ENCODE data around the gene CNST.
"Not testable (repeated sequence)": the region's sequence is repeated elsewhere in the genome, so short reads cannot be mapped to it uniquely, and the experiment has no call there.

Gene CNST

DNA sequence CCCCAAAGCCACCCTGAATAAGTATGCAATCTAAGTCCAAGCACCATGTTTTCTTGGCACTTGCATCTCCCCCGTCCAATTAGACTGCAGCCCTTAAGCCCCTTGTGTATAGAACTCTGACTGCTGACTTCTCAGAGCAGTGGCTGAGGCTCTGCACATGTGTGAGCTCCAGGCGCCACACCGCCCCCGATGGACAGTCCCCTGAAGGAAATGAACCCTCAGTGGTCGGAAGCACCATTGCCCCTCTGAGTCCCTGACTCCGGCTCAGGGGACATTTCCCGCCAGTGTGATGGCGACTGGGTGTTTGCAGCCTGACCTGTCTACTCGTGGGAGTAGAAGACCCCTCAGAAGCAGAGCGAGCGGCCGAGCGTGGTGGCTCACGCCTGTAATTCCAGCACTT, 120.7 kb downstream of the CNST start:
- no peaks in the 10 kb centered on the region for H3K27me3 ChIP-seq (ENCODE audit: insufficient read depth, insufficient read length)
- H3K4me3 ChIP-seq (ENCODE audit: insufficient read length, low read depth), result no peak overlapping the region
- no peak overlapping the region for H3K9ac ChIP-seq (ENCODE audit: insufficient read length, low read depth)
- no peaks in the 10 kb centered on the region for H3K36me3 ChIP-seq (ENCODE audit: insufficient read depth, insufficient read length, low read length)
- DNase-seq (ENCODE audit: low read depth, low spot score), result no peak
- no peaks in the 10 kb centered on the region for H3K9me3 ChIP-seq (ENCODE audit: insufficient read depth, low read length)
- H3K4me1 ChIP-seq (ENCODE audit: insufficient read depth, insufficient read length), result no peaks in the 10 kb centered on the region
- no peak for TF ChIP-seq ZNF274 (IDR thresholded peaks at IDR 0.05; ENCODE audit: low read depth, low read length)
- TF ChIP-seq SUZ12 (IDR thresholded peaks at IDR 0.05; ENCODE audit: extremely low read depth, insufficient read depth, insufficient read length), result no peak
- no peak for TF ChIP-seq YY1 (IDR thresholded peaks at IDR 0.05; ENCODE audit: insufficient read depth, insufficient read length)

DNA sequence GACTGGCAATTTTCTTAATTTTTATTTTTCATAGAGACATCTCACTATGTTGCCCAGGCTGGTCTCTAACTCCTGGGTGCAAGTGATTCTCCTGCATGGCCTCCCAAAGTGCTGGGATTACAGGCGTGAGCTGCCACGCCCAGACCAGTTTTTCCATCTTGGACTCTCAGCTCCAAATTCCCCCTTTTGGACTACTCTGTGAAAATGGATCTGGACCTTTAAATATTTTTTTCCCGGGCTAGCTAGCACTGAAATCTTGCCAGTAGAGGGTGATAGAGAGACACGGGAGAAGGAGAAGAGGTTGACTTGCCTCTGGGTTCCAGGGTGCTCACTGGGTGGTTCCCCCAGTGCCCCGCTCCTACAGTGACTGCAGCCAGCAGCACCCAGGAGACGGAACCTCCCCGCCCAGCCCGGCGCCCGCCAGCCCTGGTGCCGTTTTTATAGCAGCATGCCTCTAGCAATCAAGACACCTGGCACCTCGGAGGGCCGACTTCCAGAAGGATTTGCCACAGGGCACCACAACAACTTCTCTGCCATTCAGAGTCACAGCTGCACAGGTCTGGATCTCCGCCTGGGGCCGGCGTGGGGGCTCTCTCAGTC, 123.3 kb downstream of the CNST start:
- DNase-seq (ENCODE audit: low read depth, low spot score), result peak; percentile 54
- Histone ChIP-seq H3K9ac (ENCODE audit: insufficient read length, low read depth) (no peak overlapping the region), H3K27me3 (ENCODE audit: insufficient read depth, insufficient read length) (no peaks in the 10 kb centered on the region), H3K4me3 (ENCODE audit: insufficient read length, low read depth) (no peak overlapping the region), H3K36me3 (ENCODE audit: insufficient read depth, insufficient read length, low read length) (no peaks in the 10 kb centered on the region), H3K9me3 (ENCODE audit: insufficient read depth, low read length) (peaks cover 18% of the 10 kb centered on the region; the same call in 1 of the 2 replicates), H3K4me1 (ENCODE audit: insufficient read depth, insufficient read length) (no peaks in the 10 kb centered on the region)
- TF ChIP-seq YY1 (IDR thresholded peaks at IDR 0.05; ENCODE audit: insufficient read depth, insufficient read length), result no peak
- TF ChIP-seq SUZ12 (IDR thresholded peaks at IDR 0.05; ENCODE audit: extremely low read depth, insufficient read depth, insufficient read length), result no peak
- no peak for TF ChIP-seq ZNF274 (IDR thresholded peaks at IDR 0.05; ENCODE audit: low read depth, low read length)

DNA sequence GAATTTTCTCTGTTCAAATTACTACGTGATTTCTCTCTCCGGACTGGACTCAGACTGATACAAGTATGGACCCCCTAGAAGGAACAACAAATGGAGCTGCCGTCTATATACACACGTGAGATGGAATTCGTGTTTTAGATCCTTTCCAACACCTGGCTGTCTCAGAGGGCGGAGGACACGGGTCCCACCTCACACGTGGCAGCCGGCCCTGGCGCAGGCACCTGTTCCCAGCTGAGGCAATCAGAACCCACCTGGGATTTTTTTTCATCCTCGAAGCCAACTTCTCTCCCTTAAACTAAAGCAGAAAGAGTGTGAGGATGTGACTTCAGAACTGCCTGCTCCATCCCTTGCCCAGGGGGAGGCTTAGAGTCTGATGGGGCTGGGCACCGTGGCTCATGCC, 123.8 kb downstream of the CNST start:
- no peak overlapping the region for H3K9ac ChIP-seq (ENCODE audit: insufficient read length, low read depth)
- TF ChIP-seq SUZ12 (IDR thresholded peaks at IDR 0.05; ENCODE audit: extremely low read depth, insufficient read depth, insufficient read length) (no peak), ZNF274 (IDR thresholded peaks at IDR 0.05; ENCODE audit: low read depth, low read length) (no peak), YY1 (IDR thresholded peaks at IDR 0.05; ENCODE audit: insufficient read depth, insufficient read length) (no peak)
- H3K4me3 ChIP-seq (ENCODE audit: insufficient read length, low read depth), result no peak overlapping the region
- H3K36me3 ChIP-seq (ENCODE audit: insufficient read depth, insufficient read length, low read length), result no peaks in the 10 kb centered on the region
- no peak for DNase-seq (ENCODE audit: low read depth, low spot score)
- no peaks in the 10 kb centered on the region for H3K4me1 ChIP-seq (ENCODE audit: insufficient read depth, insufficient read length)
- H3K9me3 ChIP-seq (ENCODE audit: insufficient read depth, low read length), result peaks cover 24% of the 10 kb centered on the region; the same call in 1 of the 2 replicates
- H3K27me3 ChIP-seq (ENCODE audit: insufficient read depth, insufficient read length), result no peaks in the 10 kb centered on the region

DNA sequence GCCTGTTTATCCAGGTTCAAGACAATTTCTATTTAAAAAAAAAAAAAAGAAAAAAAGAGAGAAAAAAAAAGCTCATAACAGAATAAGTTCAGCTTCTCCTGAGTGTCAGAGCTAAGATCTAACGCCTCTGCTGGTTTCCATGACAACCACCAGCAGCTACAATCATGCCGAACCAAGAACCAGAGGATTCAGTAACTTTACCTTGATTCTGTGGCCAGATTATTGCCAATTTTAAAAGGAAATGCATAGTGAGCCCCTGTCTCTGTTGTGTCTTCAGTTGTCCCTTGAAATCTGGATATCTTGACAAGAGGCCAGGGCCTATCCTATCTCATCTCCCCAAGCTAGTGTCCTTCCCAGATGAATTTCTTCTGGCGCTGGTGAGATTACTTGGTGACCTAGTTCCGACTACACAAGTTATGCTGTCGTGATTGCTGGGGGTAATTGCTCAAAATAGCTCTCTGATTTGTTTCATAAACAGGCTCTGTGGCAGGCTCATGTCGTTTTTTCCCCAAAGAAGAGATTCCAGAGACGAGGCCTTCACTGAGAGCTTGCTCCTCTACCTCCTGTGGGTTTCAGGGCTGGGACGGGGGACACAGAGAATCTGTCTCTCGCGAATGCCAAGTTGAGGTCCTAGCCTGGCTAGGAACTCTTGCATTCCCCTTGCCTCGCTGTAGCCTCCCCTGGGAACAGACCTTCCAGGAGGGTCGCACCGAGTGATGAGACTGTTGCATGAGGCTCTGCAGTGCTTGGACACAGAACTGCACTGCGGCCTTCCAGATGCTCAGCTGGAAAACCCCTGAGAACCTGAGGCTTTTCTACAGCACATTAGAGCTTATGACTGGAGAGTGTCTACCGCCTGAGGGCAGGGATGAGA, 125.6 kb downstream of the CNST start:
- no peak for DNase-seq (ENCODE audit: low read depth, low spot score)
- TF ChIP-seq YY1 (IDR thresholded peaks at IDR 0.05; ENCODE audit: insufficient read depth, insufficient read length), result no peak
- no peak for TF ChIP-seq SUZ12 (IDR thresholded peaks at IDR 0.05; ENCODE audit: extremely low read depth, insufficient read depth, insufficient read length)
- no peak for TF ChIP-seq ZNF274 (IDR thresholded peaks at IDR 0.05; ENCODE audit: low read depth, low read length)
- Histone ChIP-seq H3K9ac (ENCODE audit: insufficient read length, low read depth) (no peak overlapping the region), H3K9me3 (ENCODE audit: insufficient read depth, low read length) (peaks cover 32% of the 10 kb centered on the region; the same call in 1 of the 2 replicates), H3K4me1 (ENCODE audit: insufficient read depth, insufficient read length) (no peaks in the 10 kb centered on the region), H3K36me3 (ENCODE audit: insufficient read depth, insufficient read length, low read length) (no peaks in the 10 kb centered on the region), H3K4me3 (ENCODE audit: insufficient read length, low read depth) (no peak overlapping the region), H3K27me3 (ENCODE audit: insufficient read depth, insufficient read length) (no peaks in the 10 kb centered on the region)

DNA sequence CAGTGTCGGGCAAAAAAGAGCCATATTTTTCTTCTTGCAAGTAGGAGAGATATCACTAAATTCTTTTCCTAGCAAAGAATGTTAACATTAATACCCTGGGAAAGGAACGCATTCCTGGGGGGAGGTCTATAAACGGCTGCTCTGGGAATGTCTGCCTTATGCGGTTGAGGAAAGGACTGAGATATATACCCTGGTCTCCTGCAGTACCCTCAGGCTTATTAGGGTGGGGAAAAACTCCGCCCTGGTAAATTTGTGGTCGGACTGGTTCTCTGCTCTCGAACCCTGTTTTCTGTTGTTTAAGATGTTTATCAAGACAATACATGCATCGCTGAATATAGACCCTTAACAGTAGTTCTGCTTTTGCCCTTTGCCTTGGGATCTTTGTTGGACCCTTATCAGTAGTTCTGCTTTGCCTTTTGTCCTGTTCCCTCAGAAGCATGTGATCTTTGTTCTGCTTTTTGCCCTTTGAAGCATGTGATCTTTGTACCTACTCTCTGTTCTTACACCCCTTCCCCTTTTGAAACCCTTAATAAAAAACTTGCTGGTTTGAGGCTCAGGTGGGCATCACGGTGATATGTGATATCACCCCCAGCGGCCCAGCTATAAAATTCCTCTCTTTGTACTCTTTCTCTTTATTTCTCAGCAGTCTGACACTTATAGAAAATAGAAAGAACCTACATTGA, 128.1 kb downstream of the CNST start:
- H3K36me3 ChIP-seq (ENCODE audit: insufficient read depth, insufficient read length, low read length); H3K4me1 ChIP-seq (ENCODE audit: insufficient read depth, insufficient read length); DNase-seq (ENCODE audit: low read depth, low spot score); H3K27me3 ChIP-seq (ENCODE audit: insufficient read depth, insufficient read length); H3K9ac ChIP-seq (ENCODE audit: insufficient read length, low read depth); H3K4me3 ChIP-seq (ENCODE audit: insufficient read length, low read depth): not testable (repeated sequence)
- peaks cover 32% of the 10 kb centered on the region; the same call in 1 of the 2 replicates for H3K9me3 ChIP-seq (ENCODE audit: insufficient read depth, low read length)

DNA sequence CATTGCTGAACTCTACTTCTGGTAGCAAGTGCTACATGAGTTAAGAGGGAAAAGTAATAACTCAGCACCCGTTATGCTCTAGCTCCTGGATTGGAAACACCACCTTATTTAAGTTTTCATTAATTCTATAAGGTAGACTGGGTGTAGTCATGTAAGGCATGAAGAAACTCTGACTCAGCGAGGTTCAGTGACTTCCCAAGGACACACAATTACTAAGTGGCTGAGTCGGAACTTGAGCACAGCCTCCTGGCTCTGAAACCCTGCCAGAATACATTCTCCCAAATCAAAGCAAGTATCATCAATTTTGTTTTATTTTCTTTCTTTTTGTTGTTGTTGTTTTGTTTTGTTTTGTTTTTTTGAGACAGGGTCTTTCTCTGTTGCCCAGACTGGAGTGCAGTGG, 128.9 kb downstream of the CNST start:
- no peaks in the 10 kb centered on the region for H3K27me3 ChIP-seq (ENCODE audit: insufficient read depth, insufficient read length)
- H3K36me3 ChIP-seq (ENCODE audit: insufficient read depth, insufficient read length, low read length), result no peaks in the 10 kb centered on the region
- TF ChIP-seq YY1 (IDR thresholded peaks at IDR 0.05; ENCODE audit: insufficient read depth, insufficient read length) (no peak), ZNF274 (IDR thresholded peaks at IDR 0.05; ENCODE audit: low read depth, low read length) (no peak)
- H3K4me1 ChIP-seq (ENCODE audit: insufficient read depth, insufficient read length), result no peaks in the 10 kb centered on the region
- H3K9ac ChIP-seq (ENCODE audit: insufficient read length, low read depth), result no peak overlapping the region
- H3K9me3 ChIP-seq (ENCODE audit: insufficient read depth, low read length), result peaks cover 32% of the 10 kb centered on the region; the same call in 1 of the 2 replicates
- no peak overlapping the region for H3K4me3 ChIP-seq (ENCODE audit: insufficient read length, low read depth)
- no peak for DNase-seq (ENCODE audit: low read depth, low spot score)

DNA sequence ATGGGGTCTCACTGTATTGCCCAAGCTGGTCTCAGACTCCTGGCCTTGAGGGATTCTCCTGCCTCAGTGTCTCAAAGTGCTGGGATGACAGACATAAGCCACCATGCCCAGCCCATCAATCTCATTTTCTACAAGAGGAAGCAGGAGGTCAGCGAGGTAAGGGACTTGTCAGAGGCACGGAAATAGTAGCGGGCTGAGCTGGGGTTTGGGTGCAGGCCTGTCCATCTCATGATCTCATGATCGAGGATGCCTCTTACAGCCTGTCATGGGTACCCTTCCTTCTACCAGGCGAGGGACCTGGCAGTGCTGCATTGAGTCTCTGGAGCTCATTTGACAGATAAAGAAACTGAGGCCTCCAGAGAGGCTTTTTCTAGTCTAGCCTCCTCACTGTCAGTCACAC, 129.4 kb downstream of the CNST start:
- Histone ChIP-seq H3K27me3 (ENCODE audit: insufficient read depth, insufficient read length) (no peaks in the 10 kb centered on the region), H3K4me3 (ENCODE audit: insufficient read length, low read depth) (no peak overlapping the region), H3K36me3 (ENCODE audit: insufficient read depth, insufficient read length, low read length) (no peaks in the 10 kb centered on the region), H3K4me1 (ENCODE audit: insufficient read depth, insufficient read length) (no peaks in the 10 kb centered on the region), H3K9ac (ENCODE audit: insufficient read length, low read depth) (no peak overlapping the region), H3K9me3 (ENCODE audit: insufficient read depth, low read length) (peaks cover 32% of the 10 kb centered on the region; the same call in 1 of the 2 replicates)
- DNase-seq (ENCODE audit: low read depth, low spot score), result no peak
- TF ChIP-seq YY1 (IDR thresholded peaks at IDR 0.05; ENCODE audit: insufficient read depth, insufficient read length) (no peak), ZNF274 (IDR thresholded peaks at IDR 0.05; ENCODE audit: low read depth, low read length) (no peak), SUZ12 (IDR thresholded peaks at IDR 0.05; ENCODE audit: extremely low read depth, insufficient read depth, insufficient read length) (no peak)

All from NT2/D1 (cell line).